Breast epithelium (tissue), 4 donors: ENCODE measurements around the gene SYNGR3. TPM values are rescaled to one million over a fixed set of nuclear protein-coding genes. Genes with fewer than 3 reads are reported as not detected.
A peak's percentile ranks its signal among the peaks of the same experiment; 100 is the strongest.

ENCODE experiments used
- DNase-seq, 2 donors: peaks; one replicate each; pipeline ENCODE4 v3.0.0-alpha.2; 2019; ENCODE audit warnings: low spot score in 2 of 2
- H3K27ac ChIP-seq, 2 donors: fragments of 200-600 bp; sonication (generic) in 1 of 2; one replicate each; pipeline ENCODE4 v1.5.1; 2016 to 2019; ENCODE audit warnings: mild to moderate bottlenecking in 1 of 2
- H3K27me3 ChIP-seq, 2 donors: fragments of 200-600 bp; sonication (generic) in 1 of 2; one replicate each; pipeline versions ENCODE4 v1.5.1 to v1.6.0; 2017 to 2019; ENCODE audit warnings: control low read depth in 1 of 2, mild to moderate bottlenecking in 1 of 2
- H3K36me3 ChIP-seq: fragments of 200-600 bp; one replicate; pipeline ENCODE4 v1.5.1; 2019
- H3K4me1 ChIP-seq, 2 donors: fragments of 200-600 bp; sonication (generic); one replicate each; pipeline ENCODE4 v1.5.1; 2016 to 2019; ENCODE audit warnings: control low read depth in 1 of 2
- H3K4me3 ChIP-seq, 3 donors: fragments of 200-600 bp; sonication (generic); 1 replicate in 2 of 3; 2 replicates in 1 of 3; pipeline ENCODE4 v1.5.1; 2016 to 2019; ENCODE audit warnings: mild to moderate bottlenecking in 3 of 3, moderate library complexity in 2 of 3
- H3K9me3 ChIP-seq, 2 donors: fragments of 200-600 bp; sonication (generic) in 1 of 2; one replicate each; pipeline ENCODE4 v1.5.1; 2016 to 2019; ENCODE audit warnings: control low read depth in 1 of 2
- CTCF ChIP-seq, 3 donors: fragments of 450-650 bp; IDR thresholded peaks; one replicate each; pipeline ENCODE4 v1.5.1; 2016 to 2017; ENCODE audit warnings: antibody characterized with exemption in 3 of 3, mild to moderate bottlenecking in 3 of 3, moderate library complexity in 3 of 3
- POLR2A ChIP-seq: fragments of 450-650 bp; IDR thresholded peaks from one replicate; pipeline ENCODE4 v1.6.1; 2016; ENCODE audit warnings: antibody characterized with exemption, mild to moderate bottlenecking, moderate library complexity
- POLR2AphosphoS5 ChIP-seq, 3 donors: sonication (generic); formaldehyde crosslinking; IDR thresholded peaks; one replicate each; pipeline ENCODE4 v1.6.1; 2017; ENCODE audit warnings: antibody characterized with exemption in 3 of 3
- intact Hi-C: fragments of 100-400 bp; cut with DNase I; formaldehyde crosslinking; loops from one replicate; pipeline ENCODE4 v1.15.1; 2023; ENCODE audit warnings: low total_unique reads
- total RNA-seq, 3 donors: library from RNA; depleted of rRNA; stranded (reverse); fragments of >200 nt; gene quantifications; one replicate each; pipeline ENCODE4 v1.1.0, GENCODE V29; 2016

Gene SYNGR3
- total RNA-seq, 3 donors from 2014 or later: 0.44 to 2.0 (median 0.64) TPM

- Histone ChIP-seq H3K27ac (no peak overlapping the region), H3K27me3 (peaks cover 0 to 14% of the 10 kb centered on the region in 2 donors), H3K4me3 (no peak overlapping the region), H3K36me3 (peaks cover 10% of the 10 kb centered on the region), H3K9me3 (no peaks in the 10 kb centered on the region), H3K4me1 (peaks cover 4% of the 10 kb centered on the region in 2 donors)
- no peak for DNase-seq
- TF ChIP-seq CTCF (IDR thresholded peaks at IDR 0.05): no peak
- no peak for TF ChIP-seq POLR2A
- TF ChIP-seq POLR2AphosphoS5 (IDR thresholded peaks at IDR 0.05): no peak
- intact Hi-C loops: no loop called here
Measured at GRCh38 chr16:1977875-1978268, 11.9 kb upstream of the SYNGR3 start.

- intact Hi-C loops: no loop called here
- peaks cover 10% of the 10 kb centered on the region for H3K36me3 ChIP-seq
- H3K4me1 ChIP-seq: peaks cover 0 to 4% of the 10 kb centered on the region in 2 donors
- TF ChIP-seq POLR2AphosphoS5 (IDR thresholded peaks at IDR 0.05) (no peak), POLR2A (no peak), CTCF (IDR thresholded peaks at IDR 0.05) (no peak)
- no peaks in the 10 kb centered on the region for H3K9me3 ChIP-seq
- peaks cover 0 to 14% of the 10 kb centered on the region in 2 donors for H3K27me3 ChIP-seq
- H3K4me3 ChIP-seq: peak overlapping the region in 2 of 3 donors; percentile 36 to 60
- H3K27ac ChIP-seq: peak overlapping the region; percentile 38 to 51
- DNase-seq: no peak
Measured at GRCh38 chr16:1978476-1979120, 11.2 kb upstream of the SYNGR3 start.

- Histone ChIP-seq H3K27ac (peak overlapping the region; percentile 38 to 51), H3K36me3 (peaks cover 10% of the 10 kb centered on the region), H3K4me1 (peaks cover 0 to 5% of the 10 kb centered on the region in 2 donors), H3K27me3 (peaks cover 0 to 14% of the 10 kb centered on the region in 2 donors), H3K9me3 (no peaks in the 10 kb centered on the region), H3K4me3 (peak overlapping the region in 2 of 3 donors; percentile 36 to 60)
- intact Hi-C loops: no loop called here
- TF ChIP-seq POLR2AphosphoS5 (IDR thresholded peaks at IDR 0.05) (no peak), POLR2A (no peak), CTCF (IDR thresholded peaks at IDR 0.05) (no peak)
- peak in 1 of 2 donors; percentile 84 for DNase-seq
Measured at GRCh38 chr16:1979271-1980029, 10.3 kb upstream of the SYNGR3 start.

- no peak for DNase-seq
- intact Hi-C loops: no loop called here
- peaks cover 5 to 12% of the 10 kb centered on the region in 2 donors for H3K4me1 ChIP-seq
- peaks cover 0 to 14% of the 10 kb centered on the region in 2 donors for H3K27me3 ChIP-seq
- no peaks in the 10 kb centered on the region for H3K9me3 ChIP-seq
- TF ChIP-seq POLR2A (no peak), POLR2AphosphoS5 (IDR thresholded peaks at IDR 0.05) (no peak), CTCF (IDR thresholded peaks at IDR 0.05) (no peak)
- no peak overlapping the region for H3K27ac ChIP-seq
- H3K4me3 ChIP-seq: peak overlapping the region in 2 of 3 donors; percentile 36 to 60
- H3K36me3 ChIP-seq: peaks cover 6% of the 10 kb centered on the region
Measured at GRCh38 chr16:1980030-1980769, 9.6 kb upstream of the SYNGR3 start.
